ENCODE results near the gene ARIH1.

DNA sequence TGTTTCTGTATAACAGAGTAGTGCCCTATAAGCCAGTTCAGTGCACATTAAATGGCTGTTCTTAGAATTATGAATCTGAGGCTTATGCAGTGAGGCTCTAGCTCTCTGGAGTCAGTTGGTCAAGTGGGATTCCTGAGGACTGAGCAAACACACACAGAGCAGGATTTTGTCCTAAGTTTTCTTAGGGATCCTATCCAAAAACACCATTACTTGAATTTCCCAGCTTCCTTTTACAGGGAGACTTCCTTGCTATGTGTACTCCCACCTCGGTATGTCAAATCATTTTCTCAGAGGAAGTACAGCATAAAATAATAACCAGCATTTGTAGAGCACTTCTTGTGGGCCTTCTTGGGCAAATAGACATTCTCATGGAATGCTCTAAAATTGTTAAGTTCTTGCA lies 117.2 kb downstream of the ARIH1 start:
- TF ChIP-seq, protein P1, sequence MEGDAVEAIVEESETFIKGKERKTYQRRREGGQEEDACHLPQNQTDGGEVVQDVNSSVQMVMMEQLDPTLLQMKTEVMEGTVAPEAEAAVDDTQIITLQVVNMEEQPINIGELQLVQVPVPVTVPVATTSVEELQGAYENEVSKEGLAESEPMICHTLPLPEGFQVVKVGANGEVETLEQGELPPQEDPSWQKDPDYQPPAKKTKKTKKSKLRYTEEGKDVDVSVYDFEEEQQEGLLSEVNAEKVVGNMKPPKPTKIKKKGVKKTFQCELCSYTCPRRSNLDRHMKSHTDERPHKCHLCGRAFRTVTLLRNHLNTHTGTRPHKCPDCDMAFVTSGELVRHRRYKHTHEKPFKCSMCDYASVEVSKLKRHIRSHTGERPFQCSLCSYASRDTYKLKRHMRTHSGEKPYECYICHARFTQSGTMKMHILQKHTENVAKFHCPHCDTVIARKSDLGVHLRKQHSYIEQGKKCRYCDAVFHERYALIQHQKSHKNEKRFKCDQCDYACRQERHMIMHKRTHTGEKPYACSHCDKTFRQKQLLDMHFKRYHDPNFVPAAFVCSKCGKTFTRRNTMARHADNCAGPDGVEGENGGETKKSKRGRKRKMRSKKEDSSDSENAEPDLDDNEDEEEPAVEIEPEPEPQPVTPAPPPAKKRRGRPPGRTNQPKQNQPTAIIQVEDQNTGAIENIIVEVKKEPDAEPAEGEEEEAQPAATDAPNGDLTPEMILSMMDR (IDR thresholded peaks at IDR 0.05; ENCODE audit: extremely low read depth in 1 of 2, insufficient read depth in 1 of 2, low read depth in 1 of 2, low read length in 2 of 2) = no peak
- TF ChIP-seq EZH2 (IDR thresholded peaks at IDR 0.05; ENCODE audit: borderline replicate concordance, low read depth, low read length, severe bottlenecking) (no peak), POLR2AphosphoS5 (IDR thresholded peaks at IDR 0.05; ENCODE audit: insufficient read depth, low read depth, low read length) (no peak), POLR2A (IDR thresholded peaks at IDR 0.05; ENCODE audit: low read depth, low read length) (no peak), MYC (IDR thresholded peaks at IDR 0.05; ENCODE audit: low read depth, low read length) (no peak), JUN (IDR thresholded peaks at IDR 0.05; ENCODE audit: borderline replicate concordance, insufficient read depth, insufficient read length, low read depth) (no peak), FOS (IDR thresholded peaks at IDR 0.05; ENCODE audit: borderline replicate concordance, insufficient read depth, low read length) (no peak)
- TF ChIP-seq, protein P2, sequence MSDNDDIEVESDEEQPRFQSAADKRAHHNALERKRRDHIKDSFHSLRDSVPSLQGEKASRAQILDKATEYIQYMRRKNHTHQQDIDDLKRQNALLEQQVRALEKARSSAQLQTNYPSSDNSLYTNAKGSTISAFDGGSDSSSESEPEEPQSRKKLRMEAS (IDR thresholded peaks at IDR 0.05; ENCODE audit: insufficient read depth, insufficient read length) = no peak

Data from endothelial cell of umbilical vein (primary cell).